Colonic mucosa (tissue), 4 donors: ENCODE data around the gene TUBB. TPM values are rescaled to one million over a fixed set of nuclear protein-coding genes. Genes with fewer than 3 reads are reported as not detected.

ENCODE experiments used
- DNase-seq: peaks from one replicate; pipeline ENCODE4 v3.0.0-alpha.2; 2020
- H3K27ac ChIP-seq: fragments of 200-600 bp; one replicate; pipeline ENCODE4 v1.8.0; 2021
- H3K27me3 ChIP-seq: fragments of 200-600 bp; one replicate; pipeline ENCODE4 v1.8.0; 2021
- H3K36me3 ChIP-seq: fragments of 200-600 bp; one replicate; pipeline ENCODE4 v1.8.0; 2021
- H3K4me1 ChIP-seq: fragments of 200-600 bp; one replicate; pipeline ENCODE4 v1.8.0; 2021; ENCODE audit warnings: mild to moderate bottlenecking
- H3K4me3 ChIP-seq: fragments of 200-600 bp; one replicate; pipeline ENCODE4 v1.8.0; 2021
- H3K9ac ChIP-seq, 2 donors: one replicate each; pipeline ENCODE4 v1.7.0; 2013; ENCODE audit warnings: control low read depth in 2 of 2, low read depth in 2 of 2, low read length in 2 of 2
- H3K9me3 ChIP-seq: fragments of 200-600 bp; one replicate; pipeline ENCODE4 v1.8.0; 2021
- CTCF ChIP-seq: fragments of 200-600 bp; IDR thresholded peaks from one replicate; pipeline ENCODE4 v1.8.0; 2022; ENCODE audit warnings: antibody characterized with exemption, mild to moderate bottlenecking
- intact Hi-C: fragments of 100-400 bp; cut with DNase I; formaldehyde crosslinking; loops from one replicate; pipeline ENCODE4 v1.14.1; 2022
- total RNA-seq, 2 donors: library from RNA; stranded (reverse); fragmentation: NEBNext Ultra II Directional in 1 of 2; extraction: Animal tissue kit (Norgen Biotek cat#: 25700) in 1 of 2; gene quantifications; one replicate each; pipeline ENCODE4 v1.2.1, GENCODE V29; 2021
- donor health status: healthy.
- donor health status: DM: no; HTN: no; CAD: no.
- donor health status: DM: no; HTN: no; CAD: no.

The TUBB gene
- total RNA-seq, 2 donors from 2014 or later = 213 to 605 TPM

- Histone ChIP-seq H3K4me3 (no peak overlapping the region), H3K9me3 (no peaks in the 10 kb centered on the region), H3K9ac (no peak overlapping the region), H3K27ac (no peak overlapping the region), H3K36me3 (peaks cover 33% of the 10 kb centered on the region), H3K4me1 (peaks cover 20% of the 10 kb centered on the region), H3K27me3 (no peaks in the 10 kb centered on the region)
- DNase-seq = no peak
- no peak for TF ChIP-seq CTCF
- intact Hi-C loops = no loop called here
Measured at GRCh38 chr6:30735668-30736314, 15.6 kb downstream of the TUBB start.

GRCh38 chr6:30738532-30738931 is 18.4 kb downstream of the TUBB start:
- no peak for TF ChIP-seq CTCF
- Histone ChIP-seq H3K4me3 (no peak overlapping the region), H3K27ac (no peak overlapping the region), H3K9ac (no peak overlapping the region), H3K4me1 (peaks cover 26% of the 10 kb centered on the region), H3K9me3 (no peaks in the 10 kb centered on the region), H3K27me3 (no peaks in the 10 kb centered on the region), H3K36me3 (peaks cover 33% of the 10 kb centered on the region)
- intact Hi-C loops = no loop called here
- no peak for DNase-seq

GRCh38 chr6:30740540-30740870 is 20.4 kb downstream of the TUBB start:
- Histone ChIP-seq H3K4me3 (no peak overlapping the region), H3K36me3 (peaks cover 23% of the 10 kb centered on the region), H3K9me3 (no peaks in the 10 kb centered on the region), H3K27me3 (no peaks in the 10 kb centered on the region), H3K9ac (peak overlapping the region in 1 of 2 donors; percentile 49), H3K27ac (peak overlapping the region; percentile 98), H3K4me1 (peaks cover 30% of the 10 kb centered on the region)
- no peak for DNase-seq
- intact Hi-C loops = loop anchor here (5.0 kb wide), 3 partner anchors 42 to 137 kb away; no protein-coding TSS in a partner anchor
- TF ChIP-seq CTCF = no peak

- no peak for DNase-seq
- H3K4me1 ChIP-seq = peaks cover 30% of the 10 kb centered on the region
- H3K27ac ChIP-seq = peak overlapping the region; percentile 98
- H3K27me3 ChIP-seq = no peaks in the 10 kb centered on the region
- intact Hi-C loops = loop anchor here (5.0 kb wide), 3 partner anchors 41 to 136 kb away; no protein-coding TSS in a partner anchor
- no peak for TF ChIP-seq CTCF
- no peaks in the 10 kb centered on the region for H3K9me3 ChIP-seq
- peaks cover 19% of the 10 kb centered on the region for H3K36me3 ChIP-seq
- H3K4me3 ChIP-seq = peak overlapping the region; percentile 81
- H3K9ac ChIP-seq = peak overlapping the region; percentile 94 to 95
Measured at GRCh38 chr6:30741063-30741779, 21.1 kb downstream of the TUBB start.

- Histone ChIP-seq H3K36me3 (peaks cover 19% of the 10 kb centered on the region), H3K27ac (peak overlapping the region; percentile 98), H3K4me3 (peak overlapping the region; percentile 81), H3K4me1 (peaks cover 30% of the 10 kb centered on the region), H3K9ac (peak overlapping the region; percentile 94 to 95), H3K27me3 (no peaks in the 10 kb centered on the region), H3K9me3 (no peaks in the 10 kb centered on the region)
- intact Hi-C loops = loop anchor here (5.0 kb wide), 3 partner anchors 40 to 135 kb away; no protein-coding TSS in a partner anchor
- DNase-seq = no peak
- no peak for TF ChIP-seq CTCF
Measured at GRCh38 chr6:30741789-30742315, 21.7 kb downstream of the TUBB start.
